Ascending aorta (tissue), 2 donors: ENCODE results near the gene TXLNB. TPM values are rescaled to one million over a fixed set of nuclear protein-coding genes. Genes with fewer than 3 reads are reported as not detected.

ENCODE experiments used
- DNase-seq, 2 donors: peaks; one replicate each; pipeline ENCODE4 v3.0.0-alpha.2; 2019; ENCODE audit warnings: low spot score in 2 of 2
- H3K27ac ChIP-seq, 2 donors: fragments of 200-600 bp; sonication (generic); one replicate each; pipeline ENCODE4 v1.5.1; 2016 to 2017; ENCODE audit warnings: mild to moderate bottlenecking in 1 of 2
- H3K27me3 ChIP-seq: fragments of 200-600 bp; sonication (generic); one replicate; pipeline ENCODE4 v1.5.1; 2017
- H3K36me3 ChIP-seq, 2 donors: fragments of 200-600 bp; sonication (generic); one replicate each; pipeline ENCODE4 v1.5.1; 2016
- H3K4me1 ChIP-seq, 2 donors: fragments of 200-600 bp; sonication (generic); one replicate each; pipeline ENCODE4 v1.5.1; 2016 to 2017; ENCODE audit warnings: mild to moderate bottlenecking in 1 of 2
- H3K4me3 ChIP-seq, 2 donors: fragments of 200-600 bp; sonication (generic); one replicate each; pipeline ENCODE4 v1.5.1; 2016 to 2017; ENCODE audit warnings: mild to moderate bottlenecking in 1 of 2
- H3K9me3 ChIP-seq, 2 donors: fragments of 200-600 bp; sonication (generic); one replicate each; pipeline ENCODE4 v1.5.1; 2016
- intact Hi-C: fragments of 100-400 bp; cut with DNase I; formaldehyde crosslinking; loops from one replicate; pipeline ENCODE4 v1.15.1; 2023
- total RNA-seq: library from RNA; depleted of rRNA; stranded (reverse); fragments of >200 nt; gene quantifications from one replicate; pipeline ENCODE4 v1.1.0, GENCODE V29; 2016
- TF ChIP-seq, protein P1 (sequence below), 3 experiments: fragments of 200-600 bp in 2 of 3; fragments of 450-650 bp in 1 of 3; sonication (generic) in 2 of 3; IDR thresholded peaks; one replicate each; pipeline ENCODE4 v1.5.1; 2016 to 2019; ENCODE audit warnings: antibody characterized with exemption in 3 of 3, mild to moderate bottlenecking in 1 of 3, moderate library complexity in 1 of 3

TXLNB gene
- not detected for total RNA-seq

DNA sequence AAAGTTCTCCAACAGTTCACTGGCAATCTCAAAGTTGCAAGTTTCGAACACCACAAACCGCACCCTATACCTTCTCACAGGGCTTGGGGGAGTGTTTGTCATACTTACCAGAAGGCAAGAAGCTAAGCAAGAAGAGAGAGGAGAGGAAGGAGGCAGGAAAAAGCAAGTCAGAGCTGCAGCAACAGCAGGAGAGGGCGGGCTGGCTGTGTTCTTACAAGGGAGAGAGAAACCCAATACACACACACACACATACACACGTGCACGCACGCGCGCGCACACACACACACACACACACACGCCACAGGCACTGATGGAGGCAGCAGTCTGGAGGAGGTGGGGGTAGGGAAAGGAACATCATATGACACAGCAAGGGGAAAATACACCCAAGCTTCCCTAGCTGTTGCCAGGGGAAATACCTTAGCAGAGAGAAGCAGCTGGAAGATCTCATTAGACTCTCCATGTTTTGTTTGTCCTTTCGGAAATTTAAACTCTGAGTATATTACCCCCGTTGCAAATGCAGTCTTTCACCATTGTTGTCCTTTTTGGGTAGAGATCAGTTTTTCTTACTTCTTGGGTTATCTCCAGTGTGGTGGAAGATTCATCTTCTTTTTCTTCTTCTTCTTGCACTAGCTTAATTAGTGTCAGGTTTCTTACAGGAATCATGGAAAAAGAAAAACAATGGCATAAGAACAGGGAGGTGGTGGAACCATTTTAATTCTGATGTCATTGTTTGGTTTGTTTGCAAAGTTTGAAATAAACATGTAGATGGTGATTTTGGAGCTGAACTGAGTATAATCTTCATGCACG lies at the start of gene TXLNB:
Gene TXLNB (minus strand): TSS at position 186 of the 807 bp plus-strand sequence. CDS start 3,099 bp downstream, outside the sequence.
- Histone ChIP-seq H3K36me3 (no peaks in the 10 kb centered on the region), H3K27me3 (no peaks in the 10 kb centered on the region), H3K4me1 (peaks cover 0 to 24% of the 10 kb centered on the region in 2 donors), H3K4me3 (peak within 1 kb of the TSS; percentile 23 to 31), H3K27ac (peak within 1 kb of the TSS; percentile 55 to 69), H3K9me3 (no peaks in the 10 kb centered on the region)
- TF ChIP-seq, protein P1, sequence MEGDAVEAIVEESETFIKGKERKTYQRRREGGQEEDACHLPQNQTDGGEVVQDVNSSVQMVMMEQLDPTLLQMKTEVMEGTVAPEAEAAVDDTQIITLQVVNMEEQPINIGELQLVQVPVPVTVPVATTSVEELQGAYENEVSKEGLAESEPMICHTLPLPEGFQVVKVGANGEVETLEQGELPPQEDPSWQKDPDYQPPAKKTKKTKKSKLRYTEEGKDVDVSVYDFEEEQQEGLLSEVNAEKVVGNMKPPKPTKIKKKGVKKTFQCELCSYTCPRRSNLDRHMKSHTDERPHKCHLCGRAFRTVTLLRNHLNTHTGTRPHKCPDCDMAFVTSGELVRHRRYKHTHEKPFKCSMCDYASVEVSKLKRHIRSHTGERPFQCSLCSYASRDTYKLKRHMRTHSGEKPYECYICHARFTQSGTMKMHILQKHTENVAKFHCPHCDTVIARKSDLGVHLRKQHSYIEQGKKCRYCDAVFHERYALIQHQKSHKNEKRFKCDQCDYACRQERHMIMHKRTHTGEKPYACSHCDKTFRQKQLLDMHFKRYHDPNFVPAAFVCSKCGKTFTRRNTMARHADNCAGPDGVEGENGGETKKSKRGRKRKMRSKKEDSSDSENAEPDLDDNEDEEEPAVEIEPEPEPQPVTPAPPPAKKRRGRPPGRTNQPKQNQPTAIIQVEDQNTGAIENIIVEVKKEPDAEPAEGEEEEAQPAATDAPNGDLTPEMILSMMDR (IDR thresholded peaks at IDR 0.05) = peak in 1 of 3 experiments; percentile 9
- intact Hi-C loops = loop anchor here (5.0 kb wide), 1 partner anchor 40 kb away; no protein-coding TSS in a partner anchor
- peak; percentile 58 to 84 for DNase-seq

DNA sequence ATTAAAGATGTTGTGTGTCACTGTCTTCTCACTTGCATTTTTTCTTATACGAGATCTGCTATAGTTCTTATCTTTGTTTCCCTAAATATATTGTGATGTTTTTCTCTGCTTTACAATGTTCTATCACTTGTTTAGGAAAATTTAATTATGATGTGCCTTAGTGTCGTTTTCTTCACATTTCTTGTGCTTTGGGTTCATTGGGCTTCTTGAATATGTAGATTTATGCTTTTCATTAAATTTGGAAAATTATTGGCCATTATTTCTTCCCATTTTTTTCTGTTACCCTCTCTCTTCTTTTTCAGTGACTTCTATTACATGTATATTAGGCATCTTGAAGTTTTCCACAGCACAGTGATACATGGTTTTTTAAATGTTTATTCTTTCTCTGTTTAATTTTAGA lies 49.3 kb upstream of the TXLNB start:
- no peaks in the 10 kb centered on the region for H3K9me3 ChIP-seq
- H3K27me3 ChIP-seq = no peaks in the 10 kb centered on the region
- intact Hi-C loops = no loop called here
- H3K4me3 ChIP-seq = no peak overlapping the region
- no peaks in the 10 kb centered on the region for H3K36me3 ChIP-seq
- DNase-seq = no peak
- H3K27ac ChIP-seq = no peak overlapping the region
- TF ChIP-seq, protein P1 (IDR thresholded peaks at IDR 0.05) = no peak
- peaks cover 0 to 6% of the 10 kb centered on the region in 2 donors for H3K4me1 ChIP-seq

DNA sequence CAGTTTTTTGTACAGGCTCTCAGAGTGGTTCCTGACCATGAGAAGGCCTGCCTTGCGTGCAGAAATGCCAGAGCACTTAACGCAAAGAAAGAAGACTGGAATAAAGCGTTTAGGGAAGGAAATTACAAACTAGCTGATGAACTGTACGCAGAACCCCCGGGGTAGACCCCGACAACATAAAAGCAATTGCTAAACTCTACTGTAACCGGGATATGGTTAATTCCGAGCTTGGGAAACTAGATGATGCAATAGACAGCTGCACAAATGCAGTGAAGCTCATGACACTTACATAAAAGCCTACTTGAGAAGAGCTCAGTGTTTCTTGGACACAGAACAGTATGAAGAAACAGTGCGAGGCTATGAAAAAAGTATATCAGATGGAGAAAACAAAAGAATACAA lies 47.0 kb upstream of the TXLNB start:
- peaks cover 4 to 15% of the 10 kb centered on the region in 2 donors for H3K4me1 ChIP-seq
- no peaks in the 10 kb centered on the region for H3K36me3 ChIP-seq
- TF ChIP-seq, protein P1 (IDR thresholded peaks at IDR 0.05) = no peak
- H3K27ac ChIP-seq = no peak overlapping the region
- DNase-seq = no peak
- intact Hi-C loops = loop anchor here (5.0 to 10.0 kb wide), 2 partner anchors 96 to 204 kb away; partner anchors contain the start of gene HECA
- no peaks in the 10 kb centered on the region for H3K9me3 ChIP-seq
- no peak overlapping the region for H3K4me3 ChIP-seq
- H3K27me3 ChIP-seq = no peaks in the 10 kb centered on the region

DNA sequence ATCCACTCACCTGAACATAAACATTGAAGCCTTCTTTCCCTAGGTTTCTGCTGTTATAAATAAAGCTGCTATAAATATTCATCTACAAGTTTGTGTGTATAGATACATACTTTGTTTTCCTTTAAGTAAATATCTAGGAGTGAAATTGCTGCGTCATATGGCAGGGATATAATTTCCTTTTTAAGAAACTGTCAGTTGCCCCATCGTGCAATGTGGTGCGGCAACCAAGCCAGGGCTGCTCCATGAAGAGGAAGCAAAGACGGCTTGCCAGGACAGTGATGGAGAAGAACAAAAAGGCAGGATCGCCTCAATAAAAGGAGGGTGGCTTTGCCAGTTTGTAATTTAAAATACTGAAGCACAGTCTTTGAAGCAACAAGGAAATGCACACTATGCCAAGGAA lies 46.0 kb upstream of the TXLNB start:
- TF ChIP-seq, protein P1 (IDR thresholded peaks at IDR 0.05) = no peak

DNA sequence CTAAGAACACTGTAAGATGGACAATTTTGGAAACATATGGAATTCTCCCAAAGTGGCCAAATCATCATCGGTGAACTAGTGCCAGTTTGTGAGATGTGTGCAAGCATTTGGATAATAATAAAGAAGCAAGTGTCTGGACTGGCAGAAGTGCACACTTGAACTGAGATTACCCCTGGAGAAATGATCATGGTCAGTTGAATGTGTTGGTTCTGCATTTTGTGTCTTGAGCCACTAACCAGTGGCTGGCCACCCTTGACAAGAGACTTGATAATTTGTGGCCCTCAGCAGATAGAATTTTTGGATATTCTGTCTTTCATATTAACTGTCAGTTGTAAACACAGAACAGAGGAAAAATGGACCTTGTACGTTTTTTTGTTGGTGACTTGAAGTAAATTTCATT lies 45.2 kb upstream of the TXLNB start:
- Histone ChIP-seq H3K27me3 (no peaks in the 10 kb centered on the region), H3K4me1 (peaks cover 4 to 15% of the 10 kb centered on the region in 2 donors), H3K9me3 (no peaks in the 10 kb centered on the region), H3K36me3 (no peaks in the 10 kb centered on the region), H3K27ac (peak overlapping the region in 1 of 2 donors; percentile 69), H3K4me3 (no peak overlapping the region)
- TF ChIP-seq, protein P1 (IDR thresholded peaks at IDR 0.05) = no peak
- no peak for DNase-seq
- intact Hi-C loops = loop anchor here (5.0 to 10.0 kb wide), 2 partner anchors 95 to 202 kb away; partner anchors contain the start of gene HECA

More for the DNA sequence above, 46.0 kb upstream of the TXLNB start:
- H3K4me3 ChIP-seq = no peak overlapping the region
- peaks cover 4 to 15% of the 10 kb centered on the region in 2 donors for H3K4me1 ChIP-seq
- H3K36me3 ChIP-seq = no peaks in the 10 kb centered on the region
- H3K27me3 ChIP-seq = no peaks in the 10 kb centered on the region
- no peak for DNase-seq
- no peaks in the 10 kb centered on the region for H3K9me3 ChIP-seq
- intact Hi-C loops = loop anchor here (5.0 to 10.0 kb wide), 2 partner anchors 96 to 203 kb away; partner anchors contain the start of gene HECA
- H3K27ac ChIP-seq = no peak overlapping the region
